ENCODE measurements around the gene SLFN11. TPM values are rescaled to one million over a fixed set of nuclear protein-coding genes. Genes with fewer than 3 reads are reported as not detected.

Gene SLFN11
- total and polyA plus RNA-seq, 2 of the 8 experiments (the other 6 are each of a cell fraction or from before 2014, with no cell fraction given) = 0.11 to 0.28 TPM

GRCh38 chr17:35342276-35342675, 31.1 kb downstream of the SLFN11 start:
- H3K23me2 ChIP-seq (ENCODE audit: low read depth, low read length) = peaks cover 15% of the 10 kb centered on the region
- no peak overlapping the region for H2BK20ac ChIP-seq (ENCODE audit: low read length)
- H3K4ac ChIP-seq (replicated peaks; ENCODE audit: insufficient read length, low read depth, low read length) = no peak overlapping the region
- DNase-seq (ENCODE audit: low read depth in 1 of 2, low spot score in 2 of 2) = no peak
- H3K18ac ChIP-seq (ENCODE audit: extremely low read depth, low read length) = no peak overlapping the region
- H3K4me2 ChIP-seq (ENCODE audit: insufficient read depth in 1 of 2, low read depth in 2 of 2, low read length in 2 of 2) = no peak overlapping the region
- no peak overlapping the region for H2AFZ ChIP-seq (ENCODE audit: low read length)
- H4K5ac ChIP-seq (ENCODE audit: insufficient read length, low read depth, low read length) = no peak overlapping the region
- CTCF ChIA-PET (ENCODE audit: partially characterized antibody) = no interaction called here
- no peak overlapping the region for H4K8ac ChIP-seq (ENCODE audit: extremely low read depth, insufficient read depth, low read length)
- no peak overlapping the region for H3K56ac ChIP-seq (replicated peaks; ENCODE audit: insufficient read length, low read depth, low read length)
- H2BK120ac ChIP-seq (replicated peaks; ENCODE audit: low read depth, low read length) = no peak overlapping the region
- no peak overlapping the region for H3K23ac ChIP-seq (ENCODE audit: insufficient read length)
- no peak overlapping the region for H2BK5ac ChIP-seq (ENCODE audit: low read depth, low read length)
- H4K20me1 ChIP-seq (replicated peaks in 1 of 2; ENCODE audit: control insufficient read depth in 1 of 2, insufficient read depth in 2 of 2, low read length in 2 of 2) = no peaks in the 10 kb centered on the region
- no peak overlapping the region for H2BK12ac ChIP-seq (ENCODE audit: low read depth, low read length)
- H3K79me2 ChIP-seq (ENCODE audit: control insufficient read depth in 1 of 2, insufficient read depth in 2 of 2, low read length in 2 of 2) = no peaks in the 10 kb centered on the region
- no peak overlapping the region for H3K27ac ChIP-seq (ENCODE audit: low read depth, low read length)
- H3K79me1 ChIP-seq (ENCODE audit: low read depth, low read length) = no peaks in the 10 kb centered on the region
- no peaks in the 10 kb centered on the region for H3K36me3 ChIP-seq (ENCODE audit: control insufficient read depth in 2 of 4, insufficient read depth in 4 of 4, low read length in 3 of 4)
- peaks cover 0 to 3% (median under 1%) of the 10 kb centered on the region in 4 experiments; a peak in 2 of 7 replicates for H3K4me1 ChIP-seq (replicated peaks in 1 of 4; ENCODE audit: control insufficient read depth in 3 of 4, insufficient read depth in 4 of 4, low read length in 3 of 4)
- H3K14ac ChIP-seq (ENCODE audit: insufficient read length) = no peak overlapping the region
- TF ChIP-seq RBBP5 (IDR thresholded peaks at IDR 0.05; ENCODE audit: borderline replicate concordance, low read depth, low read length) (no peak), TAF7 (optimal IDR thresholded peaks at IDR 0.05; ENCODE audit: borderline replicate concordance, low read depth, low read length) (no peak), BACH1 (IDR thresholded peaks at IDR 0.05; ENCODE audit: low read length) (no peak), SP2 (IDR thresholded peaks at IDR 0.05; ENCODE audit: low read length) (no peak), RAD21 (IDR thresholded peaks at IDR 0.05 in 1 of 2, conservative IDR thresholded peaks at IDR 0.05 in 1 of 2; ENCODE audit: low read depth in 2 of 2, low read length in 2 of 2) (no peak), RXRA (IDR thresholded peaks at IDR 0.05; ENCODE audit: insufficient read depth, low read depth, low read length) (no peak), CHD2 (IDR thresholded peaks at IDR 0.05; ENCODE audit: low read length) (no peak), KDM1A (IDR thresholded peaks at IDR 0.05; ENCODE audit: borderline replicate concordance, low read length) (no peak), NANOG (IDR thresholded peaks at IDR 0.05; ENCODE audit: insufficient read depth, low read depth, low read length, poor library complexity, severe bottlenecking) (no peak), SAP30 (IDR thresholded peaks at IDR 0.05; ENCODE audit: insufficient read depth, insufficient replicate concordance, low read length) (no peak), TCF12 (IDR thresholded peaks at IDR 0.05; ENCODE audit: low read depth, low read length) (no peak), ASH2L (IDR thresholded peaks at IDR 0.05; ENCODE audit: low read length) (no peak), SP4 (IDR thresholded peaks at IDR 0.05; ENCODE audit: low read length) (no peak)
- peaks cover 0 to 4% of the 10 kb centered on the region in 2 experiments; a peak in 1 of 4 replicates for H3K9me3 ChIP-seq (ENCODE audit: insufficient read depth in 2 of 2, low read depth in 1 of 2, low read length in 1 of 2)
- H3K9ac ChIP-seq (replicated peaks in 1 of 4; ENCODE audit: extremely low read depth in 1 of 4, low read depth in 3 of 4, low read length in 3 of 4) = no peak overlapping the region
- H3K27me3 ChIP-seq (replicated peaks in 1 of 4; ENCODE audit: control insufficient read depth in 3 of 4, extremely low read depth in 1 of 4, insufficient read depth in 3 of 4, low read length in 3 of 4) = peaks cover 12 to 44% (median 36%) of the 10 kb centered on the region in 4 experiments
- H4K91ac ChIP-seq (replicated peaks; ENCODE audit: insufficient read length, low read length) = no peak overlapping the region
- no peak overlapping the region for H2AK5ac ChIP-seq (ENCODE audit: low read depth, low read length)
- H2BK15ac ChIP-seq (ENCODE audit: low read length) = no peak overlapping the region
- POLR2A ChIA-PET (ENCODE audit: partially characterized antibody) = no interaction called here
- H3K4me3 ChIP-seq (ENCODE audit: extremely low read depth in 1 of 4, insufficient read depth in 2 of 4, low read depth in 3 of 4, low read length in 4 of 4) = no peak overlapping the region
- FAIRE-seq = no peak

All from H1 (cell line).